ENCODE results near the gene GAK.

The GAK gene

DNA sequence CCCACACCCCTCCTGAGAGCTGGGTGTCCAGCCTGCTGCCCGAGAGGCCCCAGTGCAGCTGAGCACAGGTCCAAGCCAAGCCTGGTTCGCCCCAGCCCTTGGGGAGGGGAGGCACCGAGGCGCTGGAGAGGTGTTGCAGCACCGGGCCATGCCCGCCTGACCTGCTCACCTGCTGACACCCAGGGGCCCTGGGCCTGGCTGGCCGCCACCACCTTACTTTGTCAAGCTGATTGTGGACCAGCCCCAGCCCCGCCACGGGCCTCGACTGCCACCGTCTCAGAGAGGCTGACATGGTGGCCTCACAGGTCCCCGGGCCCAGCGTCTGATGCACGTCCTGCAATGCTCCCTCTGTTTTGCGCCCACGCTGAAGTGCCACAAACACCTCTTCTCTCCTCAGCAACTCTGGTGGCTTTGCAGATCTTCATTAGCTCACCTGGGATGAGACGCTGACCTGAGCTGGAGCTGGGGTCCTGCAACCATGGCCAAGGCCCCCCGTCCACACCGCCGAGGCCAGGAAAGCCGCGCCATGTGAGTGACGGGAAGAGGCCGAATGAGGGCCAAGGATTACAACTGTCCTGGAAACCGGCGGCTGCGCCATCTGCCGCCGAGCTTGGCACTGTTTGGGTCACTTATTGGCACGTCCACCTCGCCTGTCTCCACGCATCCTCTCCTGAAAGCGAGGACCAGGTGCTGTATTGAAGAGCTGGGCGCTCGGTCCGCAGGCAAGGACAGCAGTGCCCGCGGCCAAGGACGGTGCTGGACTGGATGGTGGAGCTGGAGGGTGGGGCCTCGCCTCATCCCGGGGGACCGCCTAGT lies 113.8 kb downstream of the GAK start:
- TF ChIP-seq, protein P1, sequence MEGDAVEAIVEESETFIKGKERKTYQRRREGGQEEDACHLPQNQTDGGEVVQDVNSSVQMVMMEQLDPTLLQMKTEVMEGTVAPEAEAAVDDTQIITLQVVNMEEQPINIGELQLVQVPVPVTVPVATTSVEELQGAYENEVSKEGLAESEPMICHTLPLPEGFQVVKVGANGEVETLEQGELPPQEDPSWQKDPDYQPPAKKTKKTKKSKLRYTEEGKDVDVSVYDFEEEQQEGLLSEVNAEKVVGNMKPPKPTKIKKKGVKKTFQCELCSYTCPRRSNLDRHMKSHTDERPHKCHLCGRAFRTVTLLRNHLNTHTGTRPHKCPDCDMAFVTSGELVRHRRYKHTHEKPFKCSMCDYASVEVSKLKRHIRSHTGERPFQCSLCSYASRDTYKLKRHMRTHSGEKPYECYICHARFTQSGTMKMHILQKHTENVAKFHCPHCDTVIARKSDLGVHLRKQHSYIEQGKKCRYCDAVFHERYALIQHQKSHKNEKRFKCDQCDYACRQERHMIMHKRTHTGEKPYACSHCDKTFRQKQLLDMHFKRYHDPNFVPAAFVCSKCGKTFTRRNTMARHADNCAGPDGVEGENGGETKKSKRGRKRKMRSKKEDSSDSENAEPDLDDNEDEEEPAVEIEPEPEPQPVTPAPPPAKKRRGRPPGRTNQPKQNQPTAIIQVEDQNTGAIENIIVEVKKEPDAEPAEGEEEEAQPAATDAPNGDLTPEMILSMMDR (IDR thresholded peaks at IDR 0.05), result no peak

DNA sequence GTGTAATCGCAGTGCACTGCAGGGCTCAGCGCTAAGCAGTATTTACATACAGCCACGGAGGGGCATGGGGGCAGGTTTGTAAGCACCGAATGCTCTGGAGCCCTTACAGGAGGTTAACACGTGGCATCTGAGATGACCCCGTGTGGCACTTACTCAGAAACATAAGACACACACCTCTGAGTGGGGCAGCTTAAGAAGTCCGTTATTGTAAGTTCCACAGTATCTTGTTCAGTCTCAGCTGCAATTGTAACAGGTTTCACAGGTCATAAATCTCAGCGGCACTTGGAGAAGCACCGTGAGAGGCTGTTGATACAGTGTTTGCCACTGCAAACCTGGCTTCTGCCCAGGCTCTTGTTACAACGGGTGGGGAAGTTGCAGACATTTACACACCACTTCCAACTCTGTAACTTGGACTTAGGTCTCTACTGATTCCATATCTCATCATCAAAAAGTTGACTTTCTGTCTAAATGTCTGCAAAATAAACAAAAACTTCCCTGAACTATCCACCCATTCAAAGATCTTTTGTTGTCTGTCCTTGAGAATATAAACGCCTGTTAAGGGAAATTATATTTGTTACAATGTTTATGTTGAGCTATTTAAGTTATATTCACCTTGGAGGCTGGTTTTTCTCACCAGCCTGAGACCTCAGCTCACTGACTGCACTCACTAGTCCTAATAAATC lies 116.5 kb downstream of the GAK start:
- TF ChIP-seq, protein P1 (IDR thresholded peaks at IDR 0.05), result no peak

DNA sequence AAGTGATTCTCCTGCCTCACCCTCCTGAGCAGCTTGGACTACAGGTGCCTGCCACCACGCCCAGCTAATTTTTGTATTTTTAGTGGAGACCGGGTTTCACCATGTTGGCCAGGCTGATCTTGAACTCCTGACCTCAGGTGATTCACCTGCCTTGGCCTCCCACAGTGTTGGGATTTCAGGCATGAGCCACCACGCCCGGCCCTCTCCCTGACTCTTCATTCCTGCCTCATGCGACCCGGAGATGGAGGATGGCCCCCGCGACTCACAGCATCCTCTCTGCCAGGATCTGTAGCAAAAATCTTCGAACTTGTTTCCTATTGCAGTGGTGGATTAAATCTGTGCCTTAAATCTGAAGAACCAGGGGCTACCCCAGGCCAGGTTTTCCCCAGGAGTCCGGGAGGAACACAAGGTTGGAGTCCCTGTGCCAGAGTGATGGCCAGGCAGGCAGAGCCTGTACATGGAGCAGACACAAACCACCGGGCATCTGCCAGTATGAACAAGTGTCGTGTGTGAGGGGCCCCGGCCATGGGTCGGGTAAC lies 117.7 kb downstream of the GAK start:
- TF ChIP-seq, protein P1 (IDR thresholded peaks at IDR 0.05), result no peak

DNA sequence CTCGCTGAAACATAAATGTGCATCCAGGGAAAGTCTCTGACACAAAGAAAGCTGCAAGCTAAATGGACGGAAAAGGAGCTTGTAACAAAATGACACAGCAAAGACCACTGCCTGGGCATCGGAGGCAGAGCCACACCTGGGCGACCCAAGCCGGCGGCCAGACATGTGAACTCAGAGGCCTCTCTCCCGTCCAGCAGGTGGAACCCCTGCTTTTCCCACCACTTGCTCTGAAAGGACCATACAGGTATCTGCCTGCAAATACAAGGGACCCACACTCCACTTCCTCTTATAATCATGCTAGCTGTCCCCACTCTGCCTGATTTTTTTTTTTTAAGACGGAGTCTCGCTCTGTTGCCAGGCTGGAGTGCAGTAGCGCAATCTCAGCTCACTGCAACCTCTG lies 118.2 kb downstream of the GAK start:
- TF ChIP-seq, protein P1 (IDR thresholded peaks at IDR 0.05), result no peak

- TF ChIP-seq, protein P1 (IDR thresholded peaks at IDR 0.05), result no peak
Observed at GRCh38 chr4:808860-809570, 123.1 kb downstream of the GAK start.

DNA sequence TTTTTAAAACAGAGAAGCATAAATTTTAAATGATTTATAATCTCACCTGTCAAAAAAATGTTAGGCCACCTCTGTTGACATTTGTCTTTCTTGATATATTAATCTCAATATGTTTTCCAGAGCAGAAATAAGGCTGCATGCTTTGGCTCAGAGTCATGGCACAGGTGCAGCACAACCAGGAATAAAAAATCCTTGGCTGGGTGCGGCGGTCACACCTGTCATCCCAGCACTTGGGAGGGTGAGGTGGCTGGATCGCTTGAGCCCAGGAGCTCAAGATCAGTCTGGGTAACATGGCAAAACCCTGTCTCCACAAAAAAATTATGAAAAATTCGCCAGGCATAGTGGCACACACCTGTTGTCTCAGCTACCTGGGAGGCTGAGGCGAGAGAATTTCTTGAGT lies 124.3 kb downstream of the GAK start:
- TF ChIP-seq, protein P1 (IDR thresholded peaks at IDR 0.05), result no peak

DNA sequence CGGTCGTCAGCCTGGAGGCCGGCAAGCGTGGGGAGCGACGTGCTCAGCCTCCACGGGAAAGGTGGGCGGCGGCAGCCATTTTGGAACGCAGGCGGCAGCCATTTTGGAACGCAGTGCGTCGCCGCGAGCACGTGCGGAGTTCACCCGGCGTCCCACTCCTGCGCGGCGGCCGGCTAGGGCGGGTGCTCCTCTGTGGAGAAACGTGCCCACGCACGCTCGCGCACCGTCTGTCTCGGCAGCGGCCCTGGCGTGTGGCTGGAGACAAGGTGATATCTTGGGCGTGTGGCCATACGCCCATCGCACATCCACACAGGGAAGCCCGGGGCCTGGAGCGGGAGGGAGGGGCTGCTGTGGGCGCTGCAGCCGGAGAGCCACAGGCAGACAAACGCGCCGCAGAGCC lies 127.3 kb downstream of the GAK start:
- TF ChIP-seq, protein P1 (IDR thresholded peaks at IDR 0.05), result no peak

Measured in LNCAP (cell line).